HL-60/S4 treated with retinoic acid at 250 ng/mL for 4 days and 3 days (cell line): ENCODE results near the gene NAP1L5.

Experiments
- in situ Hi-C: fragments of 300-500 bp; cut with MboI; formaldehyde crosslinking; loops from 2 replicates; pipeline ENCODE4 v1.7.0; 2022; ENCODE audit warnings: low sequenced_read_pairs

Gene NAP1L5

DNA sequence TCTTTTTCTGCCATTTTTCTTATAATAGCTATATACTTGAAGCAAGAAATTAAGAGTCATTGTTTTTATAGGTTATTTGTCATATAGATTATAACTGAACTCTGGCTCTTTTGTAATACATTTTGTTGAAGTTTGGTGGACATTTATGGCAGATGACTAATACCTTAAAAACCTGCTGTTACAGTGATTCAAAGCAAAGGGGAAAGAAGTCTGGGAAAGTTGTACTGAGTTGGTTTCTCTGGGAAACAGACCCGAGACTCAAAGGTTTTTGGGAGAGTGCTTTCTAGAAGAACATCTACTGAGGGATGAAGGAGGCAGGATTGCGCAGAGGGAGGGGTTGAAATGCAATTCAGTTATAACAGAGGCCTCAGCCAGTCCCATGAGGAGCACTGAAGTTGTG, 35.9 kb downstream of the NAP1L5 start:
- in situ Hi-C loops: no loop called here

DNA sequence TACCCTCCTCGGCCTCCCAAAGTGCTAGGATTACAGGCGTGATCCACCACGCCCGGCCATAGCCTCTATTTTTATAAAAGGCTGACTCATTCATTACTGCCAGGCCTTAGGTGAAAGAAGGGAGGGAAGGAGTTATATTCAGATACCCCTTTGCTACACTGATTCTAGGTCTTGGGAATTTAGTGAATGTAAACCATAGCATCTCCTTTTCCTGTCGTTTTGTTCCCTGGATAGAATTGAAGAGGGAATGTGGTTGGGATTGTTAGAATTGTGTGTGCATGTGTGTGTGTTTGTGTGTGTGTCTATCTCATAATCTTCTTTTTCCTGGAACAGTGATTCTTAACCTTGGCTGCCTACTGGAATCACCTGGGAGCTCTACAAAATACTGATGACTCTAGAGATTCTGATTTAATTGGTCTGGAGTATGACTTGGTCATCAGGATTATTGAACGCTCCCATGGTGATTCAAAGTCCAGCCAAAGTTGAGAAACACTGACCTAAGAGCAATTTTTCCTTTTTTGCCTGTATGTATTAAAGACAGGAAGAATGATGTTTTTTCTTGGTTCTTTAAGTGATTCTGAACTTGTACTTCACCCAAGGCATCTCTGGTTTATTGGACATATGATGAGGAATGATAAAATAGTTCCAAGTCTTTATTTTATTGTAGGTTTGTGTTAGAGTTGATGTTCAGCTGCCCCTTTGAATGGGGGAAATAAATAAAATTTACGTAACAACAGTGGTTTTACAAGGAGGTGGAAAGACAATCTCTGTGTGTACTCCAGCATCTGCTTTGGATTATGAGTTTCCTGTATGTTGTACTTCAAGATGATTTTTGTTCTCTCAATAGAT, 37.0 kb downstream of the NAP1L5 start:
- in situ Hi-C loops: no loop called here

GRCh38 chr4:88659890-88660208, 37.8 kb downstream of the NAP1L5 start:
- in situ Hi-C loops: no loop called here

GRCh38 chr4:88659055-88659889, 38.4 kb downstream of the NAP1L5 start:
- in situ Hi-C loops: no loop called here

DNA sequence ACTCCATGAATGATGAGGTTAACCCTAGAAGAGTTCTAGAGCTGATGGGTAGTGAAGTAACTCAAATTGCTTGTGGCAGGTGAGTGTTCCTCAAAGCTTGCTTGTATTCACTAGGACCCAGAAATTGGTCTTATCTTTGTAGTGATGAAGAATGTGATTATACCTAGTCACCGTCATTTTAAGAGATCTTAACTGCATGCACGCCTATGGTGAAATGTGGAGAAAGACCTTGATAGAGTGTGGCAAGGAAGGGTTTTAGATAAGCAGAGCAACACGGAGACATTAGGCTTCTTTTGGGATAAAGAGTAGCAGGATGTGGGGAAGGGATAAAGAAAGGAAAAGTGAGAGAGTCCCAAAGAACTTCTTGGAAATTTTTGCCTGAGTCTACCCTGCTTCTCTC, 42.4 kb downstream of the NAP1L5 start:
- in situ Hi-C loops: no loop called here

GRCh38 chr4:88653371-88653946, 44.2 kb downstream of the NAP1L5 start:
- in situ Hi-C loops: no loop called here

DNA sequence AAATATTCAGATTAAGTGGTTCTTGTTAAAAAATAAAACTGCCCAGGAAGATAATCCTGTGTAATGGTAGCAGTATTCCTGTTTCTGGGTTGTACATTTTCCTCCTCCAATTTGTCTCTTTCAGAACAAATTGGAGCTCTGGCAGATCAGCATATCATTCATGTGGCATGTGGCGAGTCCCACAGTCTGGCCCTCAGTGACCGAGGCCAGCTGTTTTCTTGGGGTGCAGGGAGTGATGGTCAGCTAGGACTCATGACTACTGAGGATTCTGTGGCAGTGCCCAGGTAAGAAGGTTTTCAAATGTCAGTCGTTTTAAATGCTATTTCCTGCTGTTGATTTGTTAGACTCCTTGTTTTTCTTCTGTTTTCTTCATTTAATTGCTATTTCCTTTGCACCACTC, 47.9 kb downstream of the NAP1L5 start:
- in situ Hi-C loops: no loop called here

DNA sequence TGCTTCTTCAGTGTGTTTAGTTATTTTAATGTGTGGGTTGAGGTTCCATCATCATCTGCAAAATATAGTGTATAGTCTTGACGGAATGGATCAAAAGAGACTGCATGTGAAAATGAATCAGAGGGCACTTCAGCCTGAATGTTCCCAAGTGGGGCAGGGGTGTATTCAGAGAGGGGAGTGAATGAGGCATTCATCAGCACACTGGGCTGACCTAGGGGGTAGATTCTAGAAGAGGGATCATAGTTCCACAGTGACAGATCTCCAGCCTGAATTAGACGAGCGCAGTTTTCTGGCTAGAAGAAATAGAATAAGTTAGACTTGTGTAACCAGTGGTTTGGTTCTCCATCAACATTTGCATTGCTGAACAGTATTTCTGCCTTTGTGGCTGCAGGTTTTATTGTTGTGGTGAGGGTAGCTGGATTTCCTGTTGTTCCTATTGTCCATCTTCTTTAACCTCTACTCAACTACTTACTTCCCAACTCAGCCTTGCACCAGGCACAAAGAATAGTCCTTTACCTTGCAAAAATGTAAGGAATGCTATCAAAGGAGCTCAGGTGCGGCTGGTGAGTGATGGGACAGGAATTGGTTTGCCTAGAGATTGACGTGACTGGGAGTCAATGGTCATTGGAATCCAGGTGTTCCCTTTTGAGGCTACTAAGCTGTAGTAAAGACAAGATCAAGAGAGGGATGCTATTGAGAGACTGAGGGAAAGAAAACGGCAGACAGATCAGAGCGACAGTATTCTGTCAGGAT, 50.9 kb downstream of the NAP1L5 start:
- in situ Hi-C loops: no loop called here

DNA sequence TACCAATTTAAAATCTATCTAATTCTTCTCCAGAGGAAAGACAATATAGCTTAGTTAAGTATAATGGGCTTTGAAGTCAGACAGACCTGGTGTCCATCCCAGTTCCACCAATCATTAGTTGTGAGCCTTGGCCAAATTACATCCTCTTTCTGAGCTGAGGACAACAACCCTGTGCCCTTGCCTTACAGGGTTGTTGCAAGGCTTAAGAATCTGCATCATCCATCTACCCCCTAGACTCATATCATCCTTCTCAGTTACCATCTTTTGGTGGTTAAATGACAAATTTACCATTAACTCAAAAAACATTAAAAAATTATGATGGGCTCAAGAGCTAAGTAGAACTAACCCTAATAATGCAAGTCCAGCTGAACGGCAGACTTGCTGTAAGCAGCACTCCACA, 51.6 kb downstream of the NAP1L5 start:
- in situ Hi-C loops: no loop called here
